Testis (tissue), 2 donors: ENCODE measurements around the gene NINL.

Experiments
- CTCF ChIP-seq, 3 experiments: fragments of 450-650 bp in 2 of 3; fragments of 200-600 bp in 1 of 3; sonication (generic) in 1 of 3; IDR thresholded peaks; one replicate each; pipeline ENCODE4 v1.5.1; 2016 to 2019; ENCODE audit warnings: antibody characterized with exemption in 3 of 3, mild to moderate bottlenecking in 2 of 3, moderate library complexity in 1 of 3
- POLR2A ChIP-seq: fragments of 450-650 bp; IDR thresholded peaks from one replicate; pipeline ENCODE4 v1.6.1; 2017; ENCODE audit warnings: antibody characterized with exemption, mild to moderate bottlenecking, moderate library complexity

GRCh38 chr20:25588491-25588890 is 3.2 kb upstream of the NINL start:
- TF ChIP-seq POLR2A = no peak
- no peak for TF ChIP-seq CTCF (IDR thresholded peaks at IDR 0.05)
